ENCODE data around the gene KRT5. TPM values are rescaled to one million over a fixed set of nuclear protein-coding genes. Genes with fewer than 3 reads are reported as not detected.
"Not testable (repeated sequence)": the region's sequence is repeated elsewhere in the genome, so short reads cannot be mapped to it uniquely, and the experiment has no call there.

KRT5 gene
- total and polyA plus RNA-seq, 9 donors, result 0.25 to 16.1 (median 1.4) TPM; not detected in 1

- Histone ChIP-seq H3K27ac (no peak overlapping the region), H3K4me1 (ENCODE audit: insufficient read depth) (no peaks in the 10 kb centered on the region), H3K9me3 (no peaks in the 10 kb centered on the region), H3K4me3 (no peak overlapping the region), H3K27me3 (no peaks in the 10 kb centered on the region), H3K36me3 (no peaks in the 10 kb centered on the region)
- no peak for DNase-seq
- TF ChIP-seq CTCF (IDR thresholded peaks at IDR 0.05) (no peak), POLR2A (IDR thresholded peaks at IDR 0.05) (no peak), EP300 (IDR thresholded peaks at IDR 0.05) (no peak)
- intact Hi-C loops (cut with DNase I), result no loop called here
These were observed 31.5 kb downstream of the KRT5 start for GRCh38 chr12:52488736-52489135.

GRCh38 chr12:52487744-52488443 lies 32.3 kb downstream of the KRT5 start:
- DNase-seq; H3K4me3 ChIP-seq; H3K27me3 ChIP-seq; H3K36me3 ChIP-seq; H3K4me1 ChIP-seq (ENCODE audit: insufficient read depth); H3K9me3 ChIP-seq; intact Hi-C loops (cut with DNase I); H3K27ac ChIP-seq: not testable (repeated sequence)
- WGBS, 3 donors, result 74 to 89% (median 81%) methylated on average over 15 of the region's 15 CpGs

GRCh38 chr12:52487211-52487610 lies 33.0 kb downstream of the KRT5 start:
- intact Hi-C loops (cut with DNase I), result no loop called here
- TF ChIP-seq EP300 (IDR thresholded peaks at IDR 0.05), result no peak
- TF ChIP-seq CTCF (IDR thresholded peaks at IDR 0.05), result no peak
- no peak for TF ChIP-seq POLR2A (IDR thresholded peaks at IDR 0.05)

GRCh38 chr12:52486166-52487105 lies 33.8 kb downstream of the KRT5 start:
- Histone ChIP-seq H3K27ac (no peak overlapping the region), H3K4me1 (ENCODE audit: insufficient read depth) (no peaks in the 10 kb centered on the region), H3K36me3 (no peaks in the 10 kb centered on the region), H3K27me3 (no peaks in the 10 kb centered on the region), H3K4me3 (no peak overlapping the region), H3K9me3 (no peaks in the 10 kb centered on the region)
- no peak for DNase-seq
- TF ChIP-seq POLR2A (IDR thresholded peaks at IDR 0.05) (no peak), EP300 (IDR thresholded peaks at IDR 0.05) (no peak), CTCF (IDR thresholded peaks at IDR 0.05) (no peak)
- intact Hi-C loops (cut with DNase I), result no loop called here
- 71 to 76% (median 73%) methylated on average over 5 of the region's 5 CpGs for WGBS, 3 donors

More at GRCh38 chr12:52487211-52487610, 33.0 kb downstream of the KRT5 start:
- no peaks in the 10 kb centered on the region for H3K27me3 ChIP-seq
- H3K36me3 ChIP-seq, result no peaks in the 10 kb centered on the region
- no peaks in the 10 kb centered on the region for H3K9me3 ChIP-seq
- H3K4me3 ChIP-seq, result no peak overlapping the region
- H3K4me1 ChIP-seq (ENCODE audit: insufficient read depth), result no peaks in the 10 kb centered on the region
- no peak for DNase-seq
- no peak overlapping the region for H3K27ac ChIP-seq
- WGBS, 3 donors, result 1 to 94% (median 91%) methylated on average over 1 of the region's 1 CpG

- no peaks in the 10 kb centered on the region for H3K27me3 ChIP-seq
- no peaks in the 10 kb centered on the region for H3K36me3 ChIP-seq
- no peak for DNase-seq
- intact Hi-C loops (cut with DNase I), result no loop called here
- no peak overlapping the region for H3K27ac ChIP-seq
- H3K4me1 ChIP-seq (ENCODE audit: insufficient read depth), result no peaks in the 10 kb centered on the region
- no peak for TF ChIP-seq CTCF (IDR thresholded peaks at IDR 0.05)
- TF ChIP-seq POLR2A (IDR thresholded peaks at IDR 0.05), result no peak
- no peak for TF ChIP-seq EP300 (IDR thresholded peaks at IDR 0.05)
- H3K9me3 ChIP-seq, result no peaks in the 10 kb centered on the region
- WGBS, 3 donors, result 56 to 58% (median 57%) methylated on average over 3 of the region's 3 CpGs
- H3K4me3 ChIP-seq, result no peak overlapping the region
These were observed 40.1 kb downstream of the KRT5 start for GRCh38 chr12:52480073-52480472.

Data from ovary (tissue), 9 donors.